Epithelial cell of proximal tubule (primary cell): ENCODE results near the gene PCYT1A. TPM values are rescaled to one million over a fixed set of nuclear protein-coding genes. Genes with fewer than 3 reads are reported as not detected.
"Not testable (repeated sequence)": the region's sequence is repeated elsewhere in the genome, so short reads cannot be mapped to it uniquely, and the experiment has no call there.

Experiments
- DNase-seq: peaks from one replicate; pipeline ENCODE4 v3.0.0-alpha.2; 2011; ENCODE audit warnings: low read depth
- H3K4me3 ChIP-seq: 2 replicates; pipeline ENCODE4 v1.5.1; 2011; ENCODE audit warnings: low read depth, mild to moderate bottlenecking, low read length
- total RNA-seq: library from RNA; depleted of rRNA; stranded (reverse); fragments of >200 nt; gene quantifications from 2 replicates; pipeline ENCODE4 v1.2.3, GENCODE V29; 2015
- TF ChIP-seq, protein P1 (sequence below): conservative IDR thresholded peaks from 2 replicates; pipeline ENCODE4 v1.5.1; 2012; ENCODE audit warnings: low read depth, mild to moderate bottlenecking, low read length

Gene PCYT1A
- total RNA-seq, 1 donor from 2014 or later, result 21.6 TPM

DNA sequence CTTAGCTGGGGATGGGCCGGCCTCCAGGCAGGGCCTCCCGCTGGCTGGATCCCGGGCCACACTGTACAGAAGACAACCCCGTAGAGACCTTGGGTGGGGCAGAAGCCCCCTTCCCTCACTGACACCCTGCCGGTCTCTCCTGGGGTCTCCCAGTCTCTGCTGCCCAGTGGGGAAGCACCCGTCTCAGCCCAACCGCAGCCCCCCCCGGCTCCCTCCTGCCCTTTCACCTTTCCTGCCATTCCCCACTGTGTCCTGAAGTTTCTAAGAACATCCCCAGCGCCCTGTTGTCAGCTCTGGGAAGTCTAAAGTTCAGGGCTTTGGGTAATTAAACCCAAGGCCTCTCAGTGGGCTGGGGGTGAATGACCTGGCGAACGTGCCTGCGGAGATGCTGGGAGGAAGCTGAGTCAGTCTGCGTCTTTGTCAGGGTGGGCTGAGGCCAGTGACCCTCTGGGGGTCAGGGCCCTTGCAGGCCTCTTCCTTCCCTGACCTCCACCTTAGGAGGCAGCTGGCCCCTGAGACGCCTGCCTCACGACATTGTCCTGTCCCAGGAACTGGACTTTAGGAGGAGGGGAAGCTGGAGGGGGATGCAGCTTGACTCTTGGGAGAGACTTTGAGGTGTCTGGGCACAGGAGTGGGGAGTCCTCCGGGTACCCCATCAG is 72.6 kb downstream of the PCYT1A start:
- H3K4me3 ChIP-seq, result no peak overlapping the region
- TF ChIP-seq, protein P1, sequence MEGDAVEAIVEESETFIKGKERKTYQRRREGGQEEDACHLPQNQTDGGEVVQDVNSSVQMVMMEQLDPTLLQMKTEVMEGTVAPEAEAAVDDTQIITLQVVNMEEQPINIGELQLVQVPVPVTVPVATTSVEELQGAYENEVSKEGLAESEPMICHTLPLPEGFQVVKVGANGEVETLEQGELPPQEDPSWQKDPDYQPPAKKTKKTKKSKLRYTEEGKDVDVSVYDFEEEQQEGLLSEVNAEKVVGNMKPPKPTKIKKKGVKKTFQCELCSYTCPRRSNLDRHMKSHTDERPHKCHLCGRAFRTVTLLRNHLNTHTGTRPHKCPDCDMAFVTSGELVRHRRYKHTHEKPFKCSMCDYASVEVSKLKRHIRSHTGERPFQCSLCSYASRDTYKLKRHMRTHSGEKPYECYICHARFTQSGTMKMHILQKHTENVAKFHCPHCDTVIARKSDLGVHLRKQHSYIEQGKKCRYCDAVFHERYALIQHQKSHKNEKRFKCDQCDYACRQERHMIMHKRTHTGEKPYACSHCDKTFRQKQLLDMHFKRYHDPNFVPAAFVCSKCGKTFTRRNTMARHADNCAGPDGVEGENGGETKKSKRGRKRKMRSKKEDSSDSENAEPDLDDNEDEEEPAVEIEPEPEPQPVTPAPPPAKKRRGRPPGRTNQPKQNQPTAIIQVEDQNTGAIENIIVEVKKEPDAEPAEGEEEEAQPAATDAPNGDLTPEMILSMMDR, result no peak
- peak; percentile 36 for DNase-seq

DNA sequence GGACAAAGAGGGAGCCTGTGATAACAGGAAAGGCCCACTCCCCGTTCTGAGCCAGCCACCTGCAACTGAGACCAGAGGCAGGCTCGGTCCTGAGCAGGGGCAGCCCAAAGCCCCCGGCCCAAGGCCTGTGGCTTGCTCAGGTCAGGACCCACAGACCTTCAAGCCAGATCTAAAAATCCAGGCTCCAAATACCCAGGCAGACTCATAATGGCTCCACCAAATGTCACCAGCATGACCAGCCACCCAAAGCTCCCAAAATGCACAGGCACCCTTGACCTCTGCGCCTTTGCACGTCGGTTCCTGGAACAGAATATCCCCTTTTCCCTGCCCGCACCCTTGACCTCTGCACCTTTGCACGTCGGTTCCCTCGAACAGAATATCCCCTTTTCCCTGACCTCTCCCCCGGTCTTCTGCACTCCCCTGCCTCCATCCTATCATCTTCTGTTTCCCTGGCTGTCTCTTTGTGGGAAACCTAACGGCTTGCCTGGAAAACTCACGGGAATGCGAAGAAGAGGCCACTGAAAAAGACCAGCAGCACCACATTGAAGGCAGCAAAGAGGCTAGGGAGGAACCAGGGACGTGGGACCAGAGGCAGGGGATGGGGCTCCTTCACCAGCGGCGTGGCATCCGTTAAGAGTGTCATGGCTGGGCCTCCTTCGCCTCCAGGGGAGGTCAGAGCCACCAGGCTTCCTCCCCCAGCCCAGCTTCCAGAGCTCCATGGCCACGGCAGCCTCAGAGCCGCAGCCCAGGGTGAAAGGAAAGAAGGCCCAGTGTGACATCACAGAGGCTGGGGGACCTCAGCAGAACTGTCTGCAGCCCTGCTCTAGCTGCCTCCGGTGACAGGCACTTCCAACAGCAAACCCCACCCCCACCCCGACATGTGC is 76.6 kb downstream of the PCYT1A start, which contains the start of gene ZDHHC19:
Gene ZDHHC19, minus strand, starts transcription at position 728 of the 884 bp plus-strand sequence. Its CDS starts 85 bp downstream, at position 643.
- TF ChIP-seq, protein P1, result no peak
- DNase-seq, result no peak
- no peak within 1 kb of the TSS for H3K4me3 ChIP-seq

DNA sequence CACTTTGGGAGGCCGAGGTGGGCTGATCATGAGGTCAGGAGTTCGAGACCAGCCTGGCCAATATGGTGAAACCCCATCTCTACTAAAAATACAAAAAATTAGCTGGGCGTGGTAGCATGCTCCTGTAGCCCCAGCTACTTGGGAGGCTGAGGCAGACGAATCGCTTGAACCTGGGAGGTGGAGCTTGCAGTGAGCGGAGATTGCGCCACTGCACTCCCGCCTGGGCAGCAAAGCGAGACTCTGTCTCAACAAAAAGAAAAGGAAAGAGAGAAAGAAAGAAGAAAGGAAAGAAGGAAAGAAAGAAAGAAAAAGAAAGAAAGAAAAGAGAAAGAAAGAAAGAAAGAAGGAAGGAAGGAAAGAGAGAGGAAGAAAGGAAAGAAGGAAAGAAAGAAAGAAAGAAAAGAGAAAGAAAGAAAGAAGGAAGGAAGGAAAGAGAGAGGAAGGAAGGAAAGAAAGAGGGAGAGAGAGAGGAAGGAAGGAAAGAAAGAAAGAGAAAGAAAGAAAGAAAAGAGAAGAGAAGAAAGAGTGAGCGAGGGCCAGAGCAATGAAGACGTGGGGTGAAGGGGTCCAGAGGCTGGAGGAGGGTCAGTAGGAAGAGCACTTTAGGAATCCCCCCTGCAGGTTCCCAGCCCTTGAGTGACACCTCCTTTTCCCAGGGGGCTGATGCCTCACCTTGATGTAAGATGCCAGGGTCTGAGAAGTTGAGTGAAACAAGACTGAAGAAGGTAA is 77.4 kb downstream of the PCYT1A start:
- not testable (repeated sequence) for DNase-seq, H3K4me3 ChIP-seq

DNA sequence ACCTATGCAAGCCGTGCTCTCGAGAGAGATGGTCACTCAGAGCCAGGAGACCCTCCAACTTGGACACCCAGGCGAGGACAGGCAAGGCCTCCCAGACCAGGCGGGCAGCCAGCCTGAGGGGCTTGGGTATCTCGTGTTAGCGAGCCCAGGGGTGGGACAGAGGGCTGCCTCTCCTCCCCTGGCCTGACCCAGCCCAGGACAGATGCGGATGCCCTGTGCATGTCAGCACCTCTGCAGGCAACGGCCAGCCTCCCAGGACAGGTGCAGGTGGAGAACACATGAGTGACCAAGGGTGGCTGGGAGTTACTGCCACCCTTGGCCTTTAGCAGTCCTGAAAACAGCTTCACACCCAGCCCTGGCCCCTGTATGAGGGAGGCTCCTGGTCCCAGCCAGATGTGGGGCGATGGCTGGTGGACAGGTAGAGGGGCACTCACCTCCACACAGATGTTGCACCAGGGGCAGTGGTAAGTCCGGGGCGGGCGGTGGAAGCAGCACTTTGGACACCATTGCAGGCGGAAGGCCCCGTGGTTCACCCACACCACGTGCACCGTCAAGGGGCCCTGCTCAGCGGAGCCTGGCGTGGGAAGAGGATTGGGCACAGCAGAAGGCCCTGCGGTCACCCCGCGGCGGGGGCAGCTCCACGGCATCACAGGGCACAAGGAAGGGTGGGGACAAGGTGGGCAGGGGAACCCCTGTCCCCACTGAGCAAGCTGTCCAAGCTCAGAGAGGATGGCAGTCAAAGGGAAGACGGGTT is 78.4 kb downstream of the PCYT1A start:
- no peak overlapping the region for H3K4me3 ChIP-seq

DNA sequence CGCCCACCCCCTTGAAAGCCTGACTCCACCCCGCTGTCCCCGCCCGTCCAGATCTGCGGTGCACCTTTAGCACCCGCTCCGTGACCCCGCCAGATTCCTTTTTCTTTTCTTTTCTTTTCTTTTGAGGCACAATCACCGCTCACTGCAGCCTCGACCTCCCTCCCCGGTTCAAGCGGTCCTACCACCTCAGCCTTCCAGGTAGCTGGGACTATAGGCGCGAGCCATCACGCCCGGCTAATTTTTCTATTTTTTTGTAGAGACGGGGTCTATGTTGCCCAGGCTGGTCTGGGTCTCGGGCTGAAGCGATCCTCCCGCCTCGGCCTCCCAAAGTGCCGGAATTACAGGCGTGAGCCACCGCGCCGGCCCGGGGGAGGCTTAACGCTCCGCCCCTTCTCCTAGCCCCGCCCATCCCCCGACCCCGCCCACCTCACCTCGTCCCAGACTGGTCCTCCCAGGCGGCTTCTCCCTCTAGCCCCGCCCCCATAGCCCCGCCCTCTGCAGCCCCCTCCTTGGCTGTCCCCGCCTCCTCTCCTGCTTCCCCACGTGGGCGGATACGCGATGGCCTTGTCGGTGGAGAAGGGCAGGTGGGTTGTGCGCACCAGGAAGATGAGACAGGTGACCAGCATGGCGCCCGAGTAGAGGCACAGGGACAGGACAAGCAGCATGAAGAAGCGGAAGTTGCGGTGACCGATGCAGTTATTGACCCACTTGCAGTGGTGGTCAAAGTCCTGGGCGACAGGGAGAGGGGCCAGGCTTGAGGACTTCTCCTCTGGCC is 79.5 kb downstream of the PCYT1A start:
- TF ChIP-seq, protein P1, result no peak
- H3K4me3 ChIP-seq, result peak overlapping the region; percentile 35
- no peak for DNase-seq

More for the DNA sequence above, 78.4 kb downstream of the PCYT1A start:
- TF ChIP-seq, protein P1, result no peak
- DNase-seq, result no peak

DNA sequence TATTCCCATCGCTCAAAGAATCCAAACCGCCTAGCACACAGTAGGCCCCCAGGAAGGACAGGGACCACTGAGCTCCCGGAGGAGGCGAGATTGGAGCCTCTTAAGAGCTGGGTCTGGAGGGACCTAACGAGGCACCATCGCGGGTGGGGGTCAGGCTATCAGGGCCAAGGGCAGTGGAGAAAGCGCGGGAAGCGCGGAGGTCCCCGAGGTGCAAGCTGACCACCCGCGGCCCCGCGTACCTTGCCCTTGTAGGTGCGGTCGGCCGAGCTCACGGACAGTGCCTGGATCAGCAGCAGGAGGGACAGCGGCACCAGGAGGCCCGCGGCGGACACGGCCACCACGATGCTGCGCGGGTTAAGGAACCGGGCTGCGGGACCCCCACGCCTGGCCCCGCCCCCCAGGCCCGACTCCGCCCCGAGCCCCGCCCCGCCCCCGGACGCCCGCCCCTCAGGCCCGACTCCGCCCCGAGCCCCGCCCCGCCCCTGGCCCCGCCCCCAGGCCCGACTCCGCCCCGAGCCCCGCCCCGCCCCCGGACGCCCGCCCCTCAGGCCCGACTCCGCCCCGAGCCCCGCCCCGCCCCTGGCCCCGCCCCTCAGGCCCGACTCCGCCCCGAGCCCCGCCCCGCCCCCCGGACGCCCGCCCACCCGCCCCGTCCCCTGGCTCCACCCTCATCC is 80.2 kb downstream of the PCYT1A start:
- TF ChIP-seq, protein P1, result no peak

DNA sequence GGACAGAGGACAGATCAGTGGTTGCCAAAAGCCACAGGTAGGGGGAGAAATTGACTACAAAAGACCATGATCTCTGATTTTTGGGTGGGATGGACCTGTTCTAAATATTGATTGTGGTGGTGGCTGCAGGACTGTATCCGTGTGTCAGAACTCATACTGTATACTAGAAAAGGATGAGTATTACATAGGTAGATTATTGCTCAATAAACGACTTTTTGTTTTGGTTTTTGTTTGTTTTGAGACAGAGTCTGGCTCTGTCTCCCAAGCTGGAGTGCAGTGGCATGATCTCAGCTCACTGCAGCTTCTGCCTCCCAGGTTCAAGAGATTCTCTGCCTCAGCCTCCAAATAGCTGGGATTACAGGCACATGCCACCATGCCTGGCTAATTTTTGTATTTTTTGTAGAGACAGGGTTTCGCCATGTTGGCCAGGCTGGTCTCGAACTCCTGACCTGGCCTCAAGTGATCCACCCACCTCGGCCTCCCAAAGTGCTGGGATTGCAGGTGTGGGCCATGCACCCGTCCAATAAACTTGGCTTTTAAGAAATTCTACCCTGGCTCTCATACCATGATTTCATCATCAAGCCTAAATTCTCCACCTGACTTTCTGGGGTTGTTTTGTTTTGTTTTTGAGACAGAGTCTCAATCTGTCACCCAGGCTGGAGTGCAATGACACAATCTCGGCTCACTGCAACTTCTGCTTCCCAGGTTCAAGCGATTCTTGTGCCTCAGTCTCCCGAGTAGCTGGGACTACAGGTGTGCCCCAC is 81.9 kb downstream of the PCYT1A start:
- DNase-seq, H3K4me3 ChIP-seq: not testable (repeated sequence)

More for the DNA sequence above, 80.2 kb downstream of the PCYT1A start:
- peak overlapping the region; percentile 47 for H3K4me3 ChIP-seq
- DNase-seq, result no peak
